Left ventricle myocardium superior (tissue), 1 donor: ENCODE data around the gene TSC2. TPM values are rescaled to one million over a fixed set of nuclear protein-coding genes. Genes with fewer than 3 reads are reported as not detected.
"Not testable (repeated sequence)": the region's sequence is repeated elsewhere in the genome, so short reads cannot be mapped to it uniquely, and the experiment has no call there.

Source experiments
- ATAC-seq: fragments of 200-7000 bp; cut with Tn5 transposase; one replicate; pipeline ENCODE4 v1.9.1; 2020; ENCODE audit warnings: mild to moderate bottlenecking, moderate library complexity
- DNase-seq: peaks from one replicate; pipeline ENCODE4 v3.0.0-alpha.2; 2020
- intact Hi-C: fragments of 100-400 bp; cut with micrococcal nuclease; formaldehyde crosslinking; loops from one replicate; pipeline ENCODE4 v1.11.0; 2022
- microRNA-seq: library from miRNA; unstranded; fragments of <30 nt; microRNA quantifications from one replicate; pipeline ENCODE4 v1.2.0, GENCODE V29; 2020; ENCODE audit warnings: borderline number of aligned reads
- total RNA-seq: library from RNA; stranded (reverse); fragmentation: NEBNext Ultra II Directional; extraction: Animal tissue kit (Norgen Biotek cat#: 25700); gene quantifications from one replicate; pipeline ENCODE4 v1.2.1, GENCODE V29; 2021
- donor health status: DM: no; HTN: yes; CAD: no; lungs with severe emphysema.

Gene TSC2
- total RNA-seq, 1 donor from 2014 or later = 83.0 TPM

DNA sequence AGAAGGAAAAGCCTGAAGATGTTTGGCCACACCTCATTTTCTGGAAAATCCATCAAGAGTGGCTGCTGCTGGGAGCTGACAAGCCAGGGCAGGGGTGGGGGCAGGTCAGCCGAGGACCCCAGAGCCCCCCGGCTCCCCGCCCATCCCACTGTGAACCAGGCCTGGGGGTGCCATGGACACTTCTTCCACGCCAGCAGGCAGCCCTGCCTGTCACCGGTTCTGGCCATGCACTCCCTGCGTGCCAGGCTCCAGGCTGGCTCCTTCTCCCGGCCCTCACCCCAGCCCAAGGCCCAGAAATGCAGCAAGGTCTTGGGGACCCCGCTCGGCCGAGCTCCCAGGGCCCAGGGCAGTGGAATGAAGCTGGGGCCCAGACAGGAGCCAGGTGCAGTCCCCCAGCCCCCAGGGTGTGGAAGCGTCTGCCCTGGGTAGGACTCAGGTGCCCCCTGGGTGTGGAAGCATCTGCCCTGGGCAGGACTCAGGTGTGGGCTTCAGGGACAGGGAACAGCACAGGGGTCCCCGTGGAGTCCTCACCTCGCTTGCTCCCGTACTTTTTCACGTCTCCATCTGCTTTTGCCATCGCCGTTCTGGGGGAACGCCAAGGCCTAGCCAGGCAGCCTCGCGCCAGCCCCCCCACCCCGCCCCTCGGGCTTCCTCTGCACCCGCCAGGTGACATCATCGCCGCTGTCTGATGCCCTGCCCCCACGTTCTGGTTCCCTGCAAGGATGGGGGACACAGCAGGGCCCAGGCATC is 75.3 kb downstream of the TSC2 start:
- intact Hi-C loops, DNase-seq: not testable (repeated sequence)
- ATAC-seq = peak; percentile 3

DNA sequence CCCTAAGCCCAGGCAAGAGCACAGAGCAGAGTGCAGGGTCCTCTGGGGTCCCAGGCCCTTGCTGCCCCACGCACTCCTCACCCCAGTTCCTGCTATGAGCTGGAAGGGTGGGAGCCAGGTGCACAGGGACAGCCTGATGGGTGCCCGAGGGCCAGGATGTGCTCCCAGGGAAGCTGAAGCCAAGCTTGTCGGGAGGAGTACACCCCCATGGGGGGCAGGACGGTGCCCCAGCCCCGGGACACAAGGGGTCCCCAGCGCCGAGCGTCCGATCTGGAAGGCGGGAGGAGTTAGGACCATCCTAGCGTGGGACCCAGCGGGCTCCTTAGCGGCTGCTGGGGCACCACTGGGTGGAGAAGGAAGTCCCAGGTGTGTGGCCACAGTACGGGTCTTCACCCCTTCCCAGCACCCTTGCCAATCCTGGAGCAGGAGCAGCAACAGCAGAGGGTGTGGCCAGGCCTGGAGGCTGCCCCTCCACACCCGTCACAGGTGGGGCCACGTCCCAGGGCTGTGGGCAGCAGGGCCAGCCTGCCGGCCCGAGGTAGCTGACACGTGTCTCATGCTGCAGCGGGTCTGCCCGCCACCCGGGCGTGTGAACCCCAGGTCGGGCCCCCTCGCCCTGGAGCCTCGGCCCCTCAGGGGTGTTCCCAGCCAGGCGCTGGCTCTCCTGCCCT is 76.1 kb downstream of the TSC2 start:
- intact Hi-C loops, DNase-seq: not testable (repeated sequence)
- ATAC-seq = peak; percentile 15

DNA sequence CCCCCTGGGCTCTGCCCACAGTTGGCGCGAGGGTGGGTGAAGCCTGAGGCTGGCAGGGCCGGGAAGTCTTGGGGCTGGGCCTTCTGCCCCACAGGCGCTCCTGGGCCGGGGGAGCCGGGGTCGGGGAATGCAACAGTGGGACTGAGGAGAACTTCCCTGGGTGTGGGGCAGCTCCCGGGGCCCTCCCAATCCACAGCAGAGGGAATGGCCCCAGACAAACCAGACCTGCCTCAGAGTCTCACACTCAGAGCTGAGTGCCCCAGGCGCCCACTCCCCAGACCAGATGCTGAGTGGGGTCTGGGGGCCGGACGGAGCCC is 76.5 kb downstream of the TSC2 start:
- intact Hi-C loops, DNase-seq: not testable (repeated sequence)
- peak; percentile 8 for ATAC-seq

DNA sequence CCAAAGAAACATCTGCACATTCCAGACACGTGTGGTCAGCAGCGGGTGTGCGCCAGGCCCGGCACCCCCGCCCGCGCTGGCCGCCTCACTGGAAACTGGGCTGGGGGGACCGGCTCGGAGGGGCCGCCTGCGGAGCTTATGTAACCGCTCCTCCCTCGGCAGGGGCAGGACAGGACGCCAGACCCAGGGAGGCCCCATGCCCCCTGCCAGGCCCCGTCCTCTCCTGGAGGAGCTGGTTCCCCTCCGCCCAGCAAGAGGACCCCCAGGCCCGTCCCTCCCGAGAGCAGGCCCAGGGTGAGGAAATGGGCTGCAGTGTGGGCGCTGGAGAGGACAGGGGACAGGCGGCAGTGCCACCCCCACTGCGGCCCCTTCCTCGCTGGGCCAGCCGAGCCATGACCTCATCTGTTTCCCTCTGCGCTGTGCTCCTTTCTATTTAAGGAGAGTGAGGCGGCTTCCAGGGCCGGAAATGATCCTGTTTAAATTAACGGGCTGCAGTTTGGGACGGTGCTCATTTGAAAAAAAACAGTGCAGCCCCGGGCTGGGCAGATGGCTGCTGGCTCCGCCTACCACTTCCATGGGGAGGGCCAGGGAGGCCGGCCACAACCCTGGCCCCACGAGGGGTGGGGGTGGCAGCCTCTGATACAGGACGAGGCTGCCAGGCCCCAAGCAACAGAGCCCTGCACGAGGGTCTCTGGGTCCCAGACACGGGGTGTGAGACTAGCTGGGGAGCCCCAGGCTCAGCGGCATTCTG is 77.1 kb downstream of the TSC2 start:
- intact Hi-C loops = not testable (repeated sequence)
- ATAC-seq (peak; percentile 64), DNase-seq (peak; percentile 82)

DNA sequence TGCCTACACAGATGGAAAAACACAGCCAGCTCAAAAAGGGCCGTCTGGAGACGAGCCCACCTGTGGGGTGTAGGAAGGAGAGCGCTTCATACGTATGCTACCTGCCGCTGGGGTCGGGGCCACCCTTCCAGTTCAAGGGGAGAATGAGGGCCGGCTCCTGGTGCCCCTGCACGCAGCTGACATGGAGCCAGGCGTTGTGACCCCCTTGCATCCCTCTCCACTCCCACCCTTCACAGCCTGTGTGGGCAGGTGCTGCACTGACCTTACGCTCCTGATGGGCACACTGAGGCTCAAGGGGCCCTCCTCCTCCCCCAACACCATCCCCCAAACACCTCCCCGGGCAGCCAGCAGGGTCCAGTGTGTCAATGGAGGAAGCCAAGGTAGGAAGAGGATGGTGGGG is 77.8 kb downstream of the TSC2 start:
- DNase-seq, intact Hi-C loops, ATAC-seq: not testable (repeated sequence)

DNA sequence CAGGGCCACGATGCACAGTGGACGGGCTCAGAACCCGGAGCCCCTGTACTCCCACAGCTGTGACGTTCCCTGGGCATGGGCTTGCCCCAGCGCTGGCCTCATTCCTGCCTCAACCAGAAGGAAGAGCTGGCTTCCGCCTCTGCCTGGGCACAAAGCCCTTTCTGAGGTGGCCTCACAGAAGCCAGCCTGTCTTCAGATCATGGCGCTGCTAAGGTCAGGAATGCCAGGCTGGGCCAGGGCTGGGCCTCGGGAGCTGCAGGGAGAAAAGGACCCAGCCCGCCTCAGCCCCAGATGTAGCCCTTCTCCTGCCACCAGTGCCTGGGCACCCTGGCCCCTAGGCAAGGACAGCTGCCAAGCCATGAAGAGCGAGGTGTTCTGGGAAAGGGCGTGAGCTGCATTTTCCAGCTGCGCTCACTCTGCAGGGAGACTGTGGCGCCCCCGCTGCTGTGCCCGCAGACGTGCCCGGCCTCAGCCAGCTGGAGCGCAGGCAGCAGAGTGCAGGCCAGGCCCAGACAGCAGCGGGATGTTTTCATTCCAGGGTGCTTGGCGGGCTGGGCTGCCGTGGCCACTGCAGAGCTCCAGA is 78.5 kb downstream of the TSC2 start:
- DNase-seq = peak; percentile 76
- intact Hi-C loops = not testable (repeated sequence)
- peak; percentile 34 for ATAC-seq

DNA sequence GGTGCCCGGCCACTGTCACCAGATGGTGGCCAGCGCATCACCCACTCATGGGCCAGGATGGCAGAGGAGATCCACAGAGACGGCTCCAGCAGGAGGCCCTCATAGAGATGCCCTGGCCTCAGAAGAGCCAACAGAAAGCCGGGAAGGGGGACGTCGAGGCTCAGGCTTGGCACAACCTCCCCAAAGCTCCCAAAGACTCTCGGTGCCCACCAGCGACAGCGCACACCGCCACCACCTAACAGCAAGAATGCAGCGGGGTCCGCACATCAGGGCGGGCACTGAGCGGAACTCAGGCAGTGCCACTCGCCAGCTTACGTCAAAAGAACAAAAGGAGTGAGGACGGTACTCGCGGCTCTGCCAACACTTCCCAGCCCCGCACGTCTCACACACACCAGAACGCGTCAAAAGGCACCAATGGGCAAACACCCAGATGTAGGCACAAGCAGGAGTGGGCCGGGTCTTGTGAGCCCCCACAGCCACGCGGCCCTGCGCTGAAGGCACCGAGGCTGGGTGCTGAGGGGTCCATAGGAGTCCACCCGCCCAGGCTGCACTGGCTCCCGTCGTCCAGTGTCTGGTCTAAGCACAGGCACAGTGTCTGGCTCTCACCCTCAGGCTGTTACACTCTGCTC is 79.3 kb downstream of the TSC2 start:
- peak; percentile 59 for DNase-seq
- intact Hi-C loops, ATAC-seq: not testable (repeated sequence)

DNA sequence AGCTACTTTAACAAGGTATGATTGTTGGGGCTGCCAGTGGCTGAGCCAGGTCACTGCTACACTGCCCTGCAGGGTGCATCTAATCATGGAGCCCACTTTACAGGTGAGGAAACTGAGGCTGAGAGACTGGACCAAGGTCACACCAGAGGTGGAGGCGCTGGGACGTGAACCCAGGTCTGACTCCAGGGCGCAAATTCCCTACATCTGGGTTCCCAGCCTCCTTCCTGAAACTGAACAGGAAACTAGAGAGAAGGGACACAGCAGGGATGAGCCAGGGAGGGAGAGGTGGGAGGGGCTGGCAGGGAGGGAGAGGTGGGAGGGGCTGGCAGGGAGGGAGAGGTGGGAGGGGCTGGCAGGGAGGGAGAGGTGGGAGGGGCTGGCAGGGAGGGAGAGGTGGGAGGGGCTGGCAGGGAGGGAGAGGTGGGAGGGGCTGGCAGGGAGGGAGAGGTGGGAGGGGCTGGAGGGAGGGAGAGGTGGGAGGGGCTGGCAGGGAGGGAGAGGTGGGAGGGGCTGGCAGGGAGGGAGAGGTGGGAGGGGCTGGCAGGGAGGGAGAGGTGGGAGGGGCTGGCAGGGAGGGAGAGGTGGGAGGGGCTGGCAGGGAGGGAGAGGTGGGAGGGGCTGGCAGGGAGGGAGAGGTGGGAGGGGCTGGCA is 80.0 kb downstream of the TSC2 start:
- intact Hi-C loops, DNase-seq: not testable (repeated sequence)
- ATAC-seq = peak; percentile 16

DNA sequence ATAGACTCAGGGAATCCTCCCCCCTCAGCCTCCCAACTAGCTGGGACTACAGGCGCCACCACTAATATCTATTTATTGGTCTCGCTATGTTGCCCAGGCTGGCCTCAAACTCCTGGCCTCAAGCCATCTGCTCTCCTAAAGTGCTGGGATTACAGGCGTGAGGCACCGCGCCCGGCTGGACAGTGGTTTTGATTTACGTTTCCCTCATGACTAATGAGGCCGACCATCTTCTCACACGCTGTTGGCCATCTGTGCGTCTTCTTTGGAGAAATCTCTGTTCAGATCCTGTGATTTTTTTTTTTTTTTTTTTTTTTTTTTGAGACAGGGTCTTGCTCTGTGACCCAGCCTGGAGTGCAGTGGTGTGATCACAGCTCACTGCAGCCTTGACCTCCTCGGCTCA is 81.5 kb downstream of the TSC2 start:
- DNase-seq, intact Hi-C loops, ATAC-seq: not testable (repeated sequence)

DNA sequence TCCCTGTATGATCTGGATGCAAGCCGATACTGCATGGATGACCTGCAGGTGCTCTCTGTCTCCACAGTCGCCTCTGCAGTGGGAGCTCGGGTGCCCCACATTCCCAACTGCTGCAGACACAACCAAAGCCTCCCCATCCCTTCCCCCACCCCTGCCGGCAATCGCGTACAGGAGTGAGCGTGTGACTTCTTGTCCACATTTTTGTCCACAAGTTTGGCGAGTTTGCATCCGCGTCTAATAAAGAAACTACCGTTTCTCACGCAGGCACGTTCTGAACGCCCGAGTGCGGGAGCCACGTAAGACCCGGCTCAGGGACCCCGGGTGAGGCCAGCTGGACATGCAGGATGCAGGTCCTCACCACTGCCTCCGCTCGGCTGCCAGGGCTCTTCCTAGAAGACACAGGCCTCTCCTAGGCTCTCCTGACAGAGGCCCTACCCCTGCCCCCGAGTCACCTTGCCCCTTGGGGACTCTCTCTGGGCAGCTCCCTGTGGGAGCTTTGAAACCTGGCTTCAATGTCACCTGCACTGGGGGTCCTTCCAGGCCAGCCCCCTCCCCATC is 82.2 kb downstream of the TSC2 start:
- intact Hi-C loops, DNase-seq, ATAC-seq: not testable (repeated sequence)

DNA sequence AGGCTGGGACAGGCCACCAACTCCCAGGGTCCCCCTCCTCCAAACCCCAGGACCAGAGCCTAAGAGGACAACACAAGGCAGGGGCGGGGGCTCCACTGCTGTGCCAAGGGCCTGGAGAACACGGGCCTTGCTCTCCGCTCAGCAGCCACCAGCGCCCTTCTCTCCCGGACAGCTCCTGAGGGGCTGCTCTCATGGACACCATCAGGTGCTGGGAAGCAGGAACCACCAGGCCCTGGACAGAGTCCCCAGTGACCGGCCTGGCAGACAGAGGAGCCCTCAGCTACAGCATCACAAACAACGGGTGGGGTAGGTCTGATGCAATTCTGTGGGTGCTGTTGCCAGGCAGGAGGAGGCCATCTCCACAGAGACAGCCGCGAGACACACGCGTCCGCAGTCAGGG is 86.0 kb downstream of the TSC2 start:
- intact Hi-C loops, DNase-seq, ATAC-seq: not testable (repeated sequence)

DNA sequence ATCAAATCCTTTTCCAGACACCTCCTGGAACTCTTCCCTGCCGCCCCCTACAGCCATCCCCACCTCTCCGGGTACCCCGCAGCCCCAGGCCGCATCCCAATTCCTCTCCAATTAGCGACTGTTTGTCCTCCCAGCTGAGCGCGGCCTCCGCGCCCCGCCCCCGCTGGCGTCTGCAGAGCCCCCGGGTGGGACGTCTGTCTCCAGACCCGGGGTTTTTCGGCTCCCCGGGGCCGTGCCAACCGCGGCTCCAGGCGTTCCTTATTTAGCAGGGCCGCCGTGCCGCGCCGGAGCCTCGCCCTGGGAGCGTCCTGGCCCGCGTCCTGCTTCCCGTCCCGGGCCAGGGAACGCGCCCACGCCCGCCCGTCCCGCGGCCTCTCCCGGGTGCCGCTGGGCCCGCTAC is 87.3 kb downstream of the TSC2 start:
- intact Hi-C loops, ATAC-seq: not testable (repeated sequence)
- DNase-seq = peak; percentile 75

DNA sequence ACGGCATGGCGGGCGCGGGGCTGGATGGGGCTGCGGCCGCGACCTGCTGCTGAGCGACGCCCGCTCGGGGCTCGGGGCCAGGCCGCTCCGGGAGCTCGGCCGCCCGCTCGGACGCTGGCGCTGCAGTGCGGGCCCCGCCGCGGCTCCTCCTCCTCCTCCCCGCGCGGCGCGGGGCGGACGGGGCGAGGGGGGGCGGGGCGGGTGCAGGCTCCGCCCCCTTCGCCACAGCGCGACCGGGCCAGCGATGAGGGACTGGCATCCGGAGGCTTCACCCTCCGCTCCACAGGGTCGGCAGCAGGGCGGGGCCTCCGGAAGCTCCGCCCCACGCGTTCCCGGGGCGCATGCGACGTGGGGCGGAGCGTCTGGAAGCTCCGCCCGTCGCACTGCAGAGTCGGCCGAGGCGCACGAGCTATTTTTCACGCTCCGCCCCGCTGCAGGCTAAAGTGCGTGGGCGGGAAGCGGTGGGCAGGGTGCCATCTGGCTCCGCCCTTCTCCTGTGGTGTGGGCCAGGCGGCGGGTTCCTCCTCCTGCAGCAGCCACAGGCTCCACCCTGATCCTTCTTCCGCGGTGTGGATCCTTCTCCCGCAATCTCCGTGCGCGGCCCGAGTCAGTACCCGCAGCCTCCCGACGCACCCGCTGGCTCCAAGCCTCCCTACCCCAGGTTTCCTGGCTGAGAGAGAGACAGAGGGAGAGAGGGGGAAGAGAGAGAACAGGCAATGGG is 88.1 kb downstream of the TSC2 start, which contains the start of gene PKD1:
Gene PKD1 (minus strand): TSS at position 129 of the 721 bp plus-strand sequence. CDS start 209 bp downstream, outside the sequence.
- ATAC-seq (peak; percentile 90), DNase-seq (peak; percentile 100)
- intact Hi-C loops = not testable (repeated sequence)

Small RNA genes within 50 kb of the gene (microRNA-seq; reads per million reads assigned to microRNA genes)
- not detected for gene MIR1225
- not detected for gene MIR3180-5
- not detected for gene MIR4516
- gene MIR6511B1 = not detected

Other genes with a start within 250 kb of the TSC2 start
- 182 TPM for gene HAGH, start 221.2 kb upstream of the TSC2 start, total RNA-seq
- gene FAHD1, start 220.8 kb upstream of the TSC2 start, total RNA-seq = 30.0 TPM
- gene MEIOB, start 175.8 kb upstream of the TSC2 start, total RNA-seq = not detected
- gene HS3ST6, start 129.6 kb upstream of the TSC2 start, total RNA-seq = not detected
- 25.9 TPM for gene MSRB1, start 104.8 kb upstream of the TSC2 start, total RNA-seq
- gene RPL3L, start 93.3 kb upstream of the TSC2 start, total RNA-seq = 315 TPM
- gene NDUFB10, start 88.4 kb upstream of the TSC2 start, total RNA-seq = 769 TPM
- gene RPS2, start 83.2 kb upstream of the TSC2 start, total RNA-seq = 788 TPM
- gene RNF151, start 81.1 kb upstream of the TSC2 start, total RNA-seq = not detected
- gene TBL3, start 75.9 kb upstream of the TSC2 start, total RNA-seq = 24.4 TPM
- gene NOXO1, start 66.5 kb upstream of the TSC2 start, total RNA-seq = not detected
- gene GFER, start 63.8 kb upstream of the TSC2 start, total RNA-seq = 32.2 TPM
- gene SYNGR3, start 58.0 kb upstream of the TSC2 start, total RNA-seq = 1.0 TPM
- gene ZNF598, start 38.2 kb upstream of the TSC2 start, total RNA-seq = 16.0 TPM
- not detected for gene NPW, start 28.2 kb upstream of the TSC2 start, total RNA-seq
- gene NHERF2, start 21.1 kb upstream of the TSC2 start, total RNA-seq = 235 TPM
- 22.7 TPM for gene NTHL1, start 151 bp upstream of the TSC2 start, total RNA-seq
- gene PKD1, start 87.9 kb downstream of the TSC2 start, total RNA-seq = 92.9 TPM
- 1.7 TPM for gene RAB26, start 100.6 kb downstream of the TSC2 start, total RNA-seq
- gene TRAF7, start 107.8 kb downstream of the TSC2 start, total RNA-seq = 21.4 TPM
- 9.2 TPM for gene CASKIN1, start 148.6 kb downstream of the TSC2 start, total RNA-seq
- gene MLST8, start 157.5 kb downstream of the TSC2 start, total RNA-seq = 29.9 TPM
- 10.0 TPM for gene BRICD5, start 162.9 kb downstream of the TSC2 start, total RNA-seq
- 42.4 TPM for gene PGP, start 166.9 kb downstream of the TSC2 start, total RNA-seq
- 14.2 TPM for gene E4F1, start 175.6 kb downstream of the TSC2 start, total RNA-seq
- 0.47 TPM for gene DNASE1L2, start 188.5 kb downstream of the TSC2 start, total RNA-seq
- gene ECI1, start 203.6 kb downstream of the TSC2 start, total RNA-seq = 225 TPM
- gene RNPS1, start 220.1 kb downstream of the TSC2 start, total RNA-seq = 113 TPM